HepG2 (cell line): ENCODE results near the gene ASH1L. TPM values are rescaled to one million over a fixed set of nuclear protein-coding genes. Genes with fewer than 3 reads are reported as not detected.

ENCODE experiments used
- AGO1 ChIP-seq: fragments of 200-400 bp; formaldehyde crosslinking; IDR thresholded peaks from 2 replicates; pipeline ENCODE4 v1.6.1; 2017; ENCODE audit warnings: mild to moderate bottlenecking, low read depth, low read length, moderate library complexity; ENCODE audit not compliant: poor library complexity, severe bottlenecking
- BCL3 ChIP-seq: sonication (generic); formaldehyde crosslinking; IDR thresholded peaks from 2 replicates; pipeline ENCODE4 v1.5.1; 2020; ENCODE audit warnings: mild to moderate bottlenecking, missing genetic modification reagents, moderate library complexity
- CHCHD3 ChIP-seq: sonication (generic); formaldehyde crosslinking; IDR thresholded peaks from 2 replicates; pipeline ENCODE4 v1.8.0; 2022; ENCODE audit warnings: mild to moderate bottlenecking, missing genetic modification reagents, moderate library complexity
- CHD2 ChIP-seq: IDR thresholded peaks from 2 replicates; pipeline ENCODE4 v1.6.1; 2011; ENCODE audit warnings: low read depth, low read length, improper control_type of control experiment
- HMGA1 ChIP-seq: sonication (generic); formaldehyde crosslinking; conservative IDR thresholded peaks from 2 replicates; pipeline ENCODE4 v1.4.0; 2020; ENCODE audit warnings: missing genetic modification reagents
- JARID2 ChIP-seq: sonication (generic); formaldehyde crosslinking; IDR thresholded peaks from 2 replicates; pipeline ENCODE4 v1.8.1; 2023; ENCODE audit warnings: missing genetic modification reagents, inconsistent platforms; ENCODE audit not compliant: insufficient replicate concordance
- KLF16 ChIP-seq, 2 experiments: sonication (generic) in 1 of 2; formaldehyde crosslinking in 1 of 2; IDR thresholded peaks; 2 replicates each; pipeline versions ENCODE4 v1.6.1 to v1.8.0; 2016 to 2023; ENCODE audit warnings: missing genetic modification reagents in 2 of 2, missing compliant biosample characterization in 1 of 2
- MTA1 ChIP-seq: sonication (generic); formaldehyde crosslinking; IDR thresholded peaks from 2 replicates; pipeline ENCODE4 v1.4.0; 2020; ENCODE audit warnings: missing genetic modification reagents, mild to moderate bottlenecking, borderline replicate concordance
- NAIF1 ChIP-seq: sonication (generic); formaldehyde crosslinking; IDR thresholded peaks from 2 replicates; pipeline ENCODE4 v1.5.0; 2020; ENCODE audit warnings: mild to moderate bottlenecking, missing genetic modification reagents, borderline replicate concordance
- NFYC ChIP-seq: IDR thresholded peaks from 2 replicates; pipeline ENCODE4 v1.6.1; 2016; ENCODE audit warnings: missing genetic modification reagents, missing compliant biosample characterization
- NR2C2 ChIP-seq: sonication (generic); formaldehyde crosslinking; IDR thresholded peaks from 2 replicates; pipeline ENCODE4 v1.4.0; 2020; ENCODE audit warnings: missing genetic modification reagents, mild to moderate bottlenecking, moderate library complexity, borderline replicate concordance
- PRDM4 ChIP-seq: sonication (generic); formaldehyde crosslinking; IDR thresholded peaks from 2 replicates; pipeline ENCODE4 v1.9.0; 2021; ENCODE audit warnings: missing genetic modification reagents, borderline replicate concordance
- RXRB ChIP-seq: IDR thresholded peaks from 2 replicates; pipeline ENCODE4 v1.6.1; 2016; ENCODE audit warnings: borderline replicate concordance, missing genetic modification reagents, missing compliant biosample characterization
- TARDBP ChIP-seq: sonication (generic); formaldehyde crosslinking; IDR thresholded peaks from 2 replicates; pipeline ENCODE4 v1.8.0; 2022; ENCODE audit warnings: mild to moderate bottlenecking, missing genetic modification reagents
- ZNF20 ChIP-seq: sonication (generic); formaldehyde crosslinking; IDR thresholded peaks from 2 replicates; pipeline ENCODE4 v1.4.0; 2020; ENCODE audit warnings: mild to moderate bottlenecking, moderate library complexity, missing genetic modification reagents
- ZNF335 ChIP-seq: sonication (generic); formaldehyde crosslinking; IDR thresholded peaks from 2 replicates; pipeline ENCODE4 v1.4.0; 2020; ENCODE audit warnings: missing genetic modification reagents
- ZNF362 ChIP-seq: sonication (generic); formaldehyde crosslinking; IDR thresholded peaks from 2 replicates; pipeline ENCODE4 v1.4.0; 2020; ENCODE audit warnings: missing genetic modification reagents, mild to moderate bottlenecking, borderline replicate concordance
- ZNF460 ChIP-seq: sonication (generic); formaldehyde crosslinking; IDR thresholded peaks from 2 replicates; pipeline ENCODE4 v1.5.1; 2020; ENCODE audit warnings: missing genetic modification reagents, mild to moderate bottlenecking, borderline replicate concordance
- ZNF547 ChIP-seq: sonication (generic); formaldehyde crosslinking; IDR thresholded peaks from 2 replicates; pipeline ENCODE4 v1.5.1; 2020; ENCODE audit warnings: mild to moderate bottlenecking, missing genetic modification reagents
- ZNF552 ChIP-seq: sonication (generic); formaldehyde crosslinking; IDR thresholded peaks from 2 replicates; pipeline ENCODE4 v1.9.0; 2022; ENCODE audit warnings: missing genetic modification reagents, mild to moderate bottlenecking, borderline replicate concordance
- ZNF562 ChIP-seq: sonication (generic); formaldehyde crosslinking; IDR thresholded peaks from 2 replicates; pipeline ENCODE4 v1.8.0; 2022; ENCODE audit warnings: missing genetic modification reagents, borderline replicate concordance
- ZNF598 ChIP-seq: sonication (generic); formaldehyde crosslinking; IDR thresholded peaks from 2 replicates; pipeline ENCODE4 v1.5.1; 2020; ENCODE audit warnings: mild to moderate bottlenecking, missing genetic modification reagents, borderline replicate concordance
- ZNF678 ChIP-seq: sonication (generic); formaldehyde crosslinking; IDR thresholded peaks from 2 replicates; pipeline ENCODE4 v1.4.0; 2020; ENCODE audit warnings: mild to moderate bottlenecking, missing genetic modification reagents
- ZNF776 ChIP-seq: sonication (generic); formaldehyde crosslinking; IDR thresholded peaks from 2 replicates; pipeline ENCODE4 v1.4.0; 2020; ENCODE audit warnings: mild to moderate bottlenecking, missing genetic modification reagents
- polyA plus RNA-seq, 8 experiments: library from polyadenylated mRNA; depleted of rRNA in 3 of 8; stranded (reverse) in 7 of 8; unstranded in 1 of 8; fragments of >200 nt; fragmentation: Illumina TruSeq in 4 of 8; extraction: Trizol in 4 of 8; gene quantifications; 2 replicates each; pipeline versions ENCODE4 v1.2.1 to v1.2.3, GENCODE V29; 2011 to 2016; ENCODE audit warnings: low read depth in 4 of 8, missing spikeins in 1 of 8, mixed read lengths in 1 of 8; ENCODE audit not compliant: insufficient read depth in 1 of 8
- total RNA-seq, 5 experiments: library from RNA; depleted of rRNA; stranded (reverse); fragments of >200 nt; fragmentation: Illumina TruSeq; extraction: Trizol; gene quantifications; 2 replicates each; pipeline ENCODE4 v1.2.3, GENCODE V29; 2016; ENCODE audit warnings: low read depth in 1 of 5

Gene ASH1L
- total and polyA plus RNA-seq, 2 of the 13 experiments (the other 11 are each of a cell fraction or from before 2014, with no cell fraction given) = 10.2 to 15.3 TPM

- TF ChIP-seq KLF16 (CRISPR knock-in tag; IDR thresholded peaks at IDR 0.05) (0 out of 4 replicates have a peak, but pooled peaks of 1 of the 2 experiments have one; percentile 31), NAIF1 (no peak), CHD2 (no peak), ZNF460 (CRISPR knock-in tag) (no peak), ZNF362 (CRISPR knock-in tag) (no peak), NFYC (peak; percentile 87), BCL3 (CRISPR knock-in tag) (no peak), PRDM4 (CRISPR knock-in tag) (no peak), RXRB (CRISPR knock-in tag) (0 out of 2 replicates have a peak, but pooled peaks have one; percentile 52), CHCHD3 (CRISPR knock-in tag) (no peak), HMGA1 (CRISPR knock-in tag) (no peak), ZNF598 (CRISPR knock-in tag) (no peak), ZNF552 (no peak), ZNF335 (CRISPR knock-in tag) (peak; percentile 63), AGO1 (no peak), ZNF678 (no peak), TARDBP (CRISPR knock-in tag) (peak; percentile 32; the same call in 1 of the 2 replicates), JARID2 (no peak), ZNF562 (no peak), ZNF776 (CRISPR knock-in tag) (no peak), NR2C2 (CRISPR knock-in tag) (no peak; the same call in 1 of the 2 replicates), ZNF20 (no peak), ZNF547 (peak; percentile 38; the same call in 1 of the 2 replicates), MTA1 (CRISPR knock-in tag) (no peak)
These were observed 47.1 kb upstream of the ASH1L start, which contains the start of gene MSTO1 (continued) for GRCh38 chr1:155609515-155610256.
